ENCODE data around the gene AMTN.

AMTN gene

DNA sequence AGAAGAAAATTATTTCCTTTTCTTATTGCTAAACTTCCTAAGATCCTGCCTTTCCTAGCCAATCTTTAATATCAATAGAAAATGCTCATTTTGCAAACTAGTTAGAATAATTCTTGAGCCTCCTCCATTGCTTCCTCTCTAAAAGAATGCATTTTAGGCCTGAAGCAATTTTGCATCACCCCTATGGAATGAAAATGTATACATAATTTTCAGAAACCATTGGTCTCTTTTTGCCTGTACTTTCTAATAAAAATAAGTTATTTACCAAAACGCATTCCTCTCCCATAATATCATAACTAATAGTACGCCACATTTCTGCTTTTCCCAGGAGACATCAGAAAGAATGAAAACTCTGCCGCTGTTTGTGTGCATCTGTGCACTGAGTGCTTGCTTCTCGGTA is 44.7 kb upstream of the AMTN start:
- CTCF ChIA-PET: interaction anchor here (0.6 kb wide), 1 partner anchor 1370 kb away, joined by 3 read pairs; no protein-coding TSS in a partner anchor
- H3K9me3 ChIP-seq (ENCODE audit: control insufficient read depth, insufficient read depth, low read depth, low read length): no peaks in the 10 kb centered on the region
- no peaks in the 10 kb centered on the region for H3K4me1 ChIP-seq (ENCODE audit: control insufficient read depth, insufficient read depth, low read length)
- no peaks in the 10 kb centered on the region for H3K36me3 ChIP-seq (ENCODE audit: control insufficient read depth in 2 of 2, insufficient read depth in 1 of 2, low read length in 2 of 2)
- POLR2A ChIA-PET: no interaction called here
- no peak overlapping the region for H3K4me3 ChIP-seq (ENCODE audit: low read depth, low read length)
- TF ChIP-seq, protein P1, sequence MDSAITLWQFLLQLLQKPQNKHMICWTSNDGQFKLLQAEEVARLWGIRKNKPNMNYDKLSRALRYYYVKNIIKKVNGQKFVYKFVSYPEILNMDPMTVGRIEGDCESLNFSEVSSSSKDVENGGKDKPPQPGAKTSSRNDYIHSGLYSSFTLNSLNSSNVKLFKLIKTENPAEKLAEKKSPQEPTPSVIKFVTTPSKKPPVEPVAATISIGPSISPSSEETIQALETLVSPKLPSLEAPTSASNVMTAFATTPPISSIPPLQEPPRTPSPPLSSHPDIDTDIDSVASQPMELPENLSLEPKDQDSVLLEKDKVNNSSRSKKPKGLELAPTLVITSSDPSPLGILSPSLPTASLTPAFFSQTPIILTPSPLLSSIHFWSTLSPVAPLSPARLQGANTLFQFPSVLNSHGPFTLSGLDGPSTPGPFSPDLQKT (IDR thresholded peaks at IDR 0.05; ENCODE audit: borderline replicate concordance, low read depth, low read length): no peak
- TF ChIP-seq, protein P2, sequence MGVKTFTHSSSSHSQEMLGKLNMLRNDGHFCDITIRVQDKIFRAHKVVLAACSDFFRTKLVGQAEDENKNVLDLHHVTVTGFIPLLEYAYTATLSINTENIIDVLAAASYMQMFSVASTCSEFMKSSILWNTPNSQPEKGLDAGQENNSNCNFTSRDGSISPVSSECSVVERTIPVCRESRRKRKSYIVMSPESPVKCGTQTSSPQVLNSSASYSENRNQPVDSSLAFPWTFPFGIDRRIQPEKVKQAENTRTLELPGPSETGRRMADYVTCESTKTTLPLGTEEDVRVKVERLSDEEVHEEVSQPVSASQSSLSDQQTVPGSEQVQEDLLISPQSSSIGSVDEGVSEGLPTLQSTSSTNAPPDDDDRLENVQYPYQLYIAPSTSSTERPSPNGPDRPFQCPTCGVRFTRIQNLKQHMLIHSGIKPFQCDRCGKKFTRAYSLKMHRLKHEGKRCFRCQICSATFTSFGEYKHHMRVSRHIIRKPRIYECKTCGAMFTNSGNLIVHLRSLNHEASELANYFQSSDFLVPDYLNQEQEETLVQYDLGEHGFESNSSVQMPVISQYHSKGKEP (tag by site-specific recombination; IDR thresholded peaks at IDR 0.05): no peak
- no peak for TF ChIP-seq KLF1 (tag by site-specific recombination; IDR thresholded peaks at IDR 0.05)
- TF ChIP-seq SCRT2 (tag by site-specific recombination; IDR thresholded peaks at IDR 0.05): no peak
- TF ChIP-seq, protein P3, sequence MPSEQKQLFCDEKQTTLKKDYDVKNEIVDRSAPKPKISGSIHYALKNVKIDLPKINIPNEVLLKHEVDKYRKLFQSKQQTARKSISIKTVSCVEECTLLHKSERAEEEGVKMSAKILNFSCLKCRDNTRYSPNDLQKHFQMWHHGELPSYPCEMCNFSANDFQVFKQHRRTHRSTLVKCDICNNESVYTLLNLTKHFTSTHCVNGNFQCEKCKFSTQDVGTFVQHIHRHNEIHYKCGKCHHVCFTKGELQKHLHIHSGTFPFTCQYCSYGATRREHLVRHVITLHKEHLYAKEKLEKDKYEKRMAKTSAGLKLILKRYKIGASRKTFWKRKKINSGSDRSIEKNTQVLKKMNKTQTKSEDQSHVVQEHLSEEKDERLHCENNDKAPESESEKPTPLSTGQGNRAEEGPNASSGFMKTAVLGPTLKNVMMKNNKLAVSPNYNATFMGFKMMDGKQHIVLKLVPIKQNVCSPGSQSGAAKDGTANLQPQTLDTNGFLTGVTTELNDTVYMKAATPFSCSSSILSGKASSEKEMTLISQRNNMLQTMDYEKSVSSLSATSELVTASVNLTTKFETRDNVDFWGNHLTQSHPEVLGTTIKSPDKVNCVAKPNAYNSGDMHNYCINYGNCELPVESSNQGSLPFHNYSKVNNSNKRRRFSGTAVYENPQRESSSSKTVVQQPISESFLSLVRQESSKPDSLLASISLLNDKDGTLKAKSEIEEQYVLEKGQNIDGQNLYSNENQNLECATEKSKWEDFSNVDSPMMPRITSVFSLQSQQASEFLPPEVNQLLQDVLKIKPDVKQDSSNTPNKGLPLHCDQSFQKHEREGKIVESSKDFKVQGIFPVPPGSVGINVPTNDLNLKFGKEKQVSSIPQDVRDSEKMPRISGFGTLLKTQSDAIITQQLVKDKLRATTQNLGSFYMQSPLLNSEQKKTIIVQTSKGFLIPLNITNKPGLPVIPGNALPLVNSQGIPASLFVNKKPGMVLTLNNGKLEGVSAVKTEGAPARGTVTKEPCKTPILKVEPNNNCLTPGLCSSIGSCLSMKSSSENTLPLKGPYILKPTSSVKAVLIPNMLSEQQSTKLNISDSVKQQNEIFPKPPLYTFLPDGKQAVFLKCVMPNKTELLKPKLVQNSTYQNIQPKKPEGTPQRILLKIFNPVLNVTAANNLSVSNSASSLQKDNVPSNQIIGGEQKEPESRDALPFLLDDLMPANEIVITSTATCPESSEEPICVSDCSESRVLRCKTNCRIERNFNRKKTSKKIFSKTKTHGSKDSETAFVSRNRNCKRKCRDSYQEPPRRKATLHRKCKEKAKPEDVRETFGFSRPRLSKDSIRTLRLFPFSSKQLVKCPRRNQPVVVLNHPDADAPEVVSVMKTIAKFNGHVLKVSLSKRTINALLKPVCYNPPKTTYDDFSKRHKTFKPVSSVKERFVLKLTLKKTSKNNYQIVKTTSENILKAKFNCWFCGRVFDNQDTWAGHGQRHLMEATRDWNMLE (tag by site-specific recombination; conservative IDR thresholded peaks at IDR 0.05; ENCODE audit: low read depth): no peak
- TF ChIP-seq ZNF239 (tag by site-specific recombination; IDR thresholded peaks at IDR 0.05): no peak
- TF ChIP-seq ZNF610 (tag by site-specific recombination; IDR thresholded peaks at IDR 0.05; ENCODE audit: borderline replicate concordance): no peak
- TF ChIP-seq KLF8 (tag by site-specific recombination; IDR thresholded peaks at IDR 0.05): no peak
- TF ChIP-seq ZNF530 (tag by site-specific recombination; IDR thresholded peaks at IDR 0.05; ENCODE audit: low read depth): no peak
- no peak for TF ChIP-seq ZNF341 (tag by site-specific recombination; IDR thresholded peaks at IDR 0.05; ENCODE audit: low read depth)
- TF ChIP-seq ZNF404 (tag by site-specific recombination; IDR thresholded peaks at IDR 0.05): no peak
- TF ChIP-seq KLF10 (tag by site-specific recombination; IDR thresholded peaks at IDR 0.05): no peak
- TF ChIP-seq, protein P4, sequence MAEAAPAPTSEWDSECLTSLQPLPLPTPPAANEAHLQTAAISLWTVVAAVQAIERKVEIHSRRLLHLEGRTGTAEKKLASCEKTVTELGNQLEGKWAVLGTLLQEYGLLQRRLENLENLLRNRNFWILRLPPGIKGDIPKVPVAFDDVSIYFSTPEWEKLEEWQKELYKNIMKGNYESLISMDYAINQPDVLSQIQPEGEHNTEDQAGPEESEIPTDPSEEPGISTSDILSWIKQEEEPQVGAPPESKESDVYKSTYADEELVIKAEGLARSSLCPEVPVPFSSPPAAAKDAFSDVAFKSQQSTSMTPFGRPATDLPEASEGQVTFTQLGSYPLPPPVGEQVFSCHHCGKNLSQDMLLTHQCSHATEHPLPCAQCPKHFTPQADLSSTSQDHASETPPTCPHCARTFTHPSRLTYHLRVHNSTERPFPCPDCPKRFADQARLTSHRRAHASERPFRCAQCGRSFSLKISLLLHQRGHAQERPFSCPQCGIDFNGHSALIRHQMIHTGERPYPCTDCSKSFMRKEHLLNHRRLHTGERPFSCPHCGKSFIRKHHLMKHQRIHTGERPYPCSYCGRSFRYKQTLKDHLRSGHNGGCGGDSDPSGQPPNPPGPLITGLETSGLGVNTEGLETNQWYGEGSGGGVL (tag by site-specific recombination; IDR thresholded peaks at IDR 0.05): no peak
- TF ChIP-seq ZNF843 (tag by site-specific recombination; IDR thresholded peaks at IDR 0.05): no peak
- no peak for TF ChIP-seq ZNF248 (tag by site-specific recombination; IDR thresholded peaks at IDR 0.05)
- TF ChIP-seq, protein P5, sequence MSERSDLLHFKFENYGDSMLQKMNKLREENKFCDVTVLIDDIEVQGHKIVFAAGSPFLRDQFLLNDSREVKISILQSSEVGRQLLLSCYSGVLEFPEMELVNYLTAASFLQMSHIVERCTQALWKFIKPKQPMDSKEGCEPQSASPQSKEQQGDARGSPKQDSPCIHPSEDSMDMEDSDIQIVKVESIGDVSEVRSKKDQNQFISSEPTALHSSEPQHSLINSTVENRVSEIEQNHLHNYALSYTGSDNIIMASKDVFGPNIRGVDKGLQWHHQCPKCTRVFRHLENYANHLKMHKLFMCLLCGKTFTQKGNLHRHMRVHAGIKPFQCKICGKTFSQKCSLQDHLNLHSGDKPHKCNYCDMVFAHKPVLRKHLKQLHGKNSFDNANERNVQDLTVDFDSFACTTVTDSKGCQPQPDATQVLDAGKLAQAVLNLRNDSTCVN (tag by site-specific recombination; optimal IDR thresholded peaks at IDR 0.05): no peak
- TF ChIP-seq, protein P6, sequence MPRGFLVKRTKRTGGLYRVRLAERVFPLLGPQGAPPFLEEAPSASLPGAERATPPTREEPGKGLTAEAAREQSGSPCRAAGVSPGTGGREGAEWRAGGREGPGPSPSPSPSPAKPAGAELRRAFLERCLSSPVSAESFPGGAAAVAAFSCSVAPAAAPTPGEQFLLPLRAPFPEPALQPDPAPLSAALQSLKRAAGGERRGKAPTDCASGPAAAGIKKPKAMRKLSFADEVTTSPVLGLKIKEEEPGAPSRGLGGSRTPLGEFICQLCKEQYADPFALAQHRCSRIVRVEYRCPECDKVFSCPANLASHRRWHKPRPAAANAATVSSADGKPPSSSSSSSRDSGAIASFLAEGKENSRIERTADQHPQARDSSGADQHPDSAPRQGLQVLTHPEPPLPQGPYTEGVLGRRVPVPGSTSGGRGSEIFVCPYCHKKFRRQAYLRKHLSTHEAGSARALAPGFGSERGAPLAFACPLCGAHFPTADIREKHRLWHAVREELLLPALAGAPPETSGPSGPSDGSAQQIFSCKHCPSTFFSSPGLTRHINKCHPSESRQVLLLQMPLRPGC (tag by site-specific recombination; IDR thresholded peaks at IDR 0.05): no peak
- TF ChIP-seq ZNF549 (tag by site-specific recombination; IDR thresholded peaks at IDR 0.05): no peak
- TF ChIP-seq ZNF184 (tag by site-specific recombination; IDR thresholded peaks at IDR 0.05): no peak
- H3K27ac ChIP-seq (ENCODE audit: extremely low read depth, low read depth, low read length): no peak overlapping the region
